Measurements from ENCODE around the gene LPP. TPM values are rescaled to one million over a fixed set of nuclear protein-coding genes. Genes with fewer than 3 reads are reported as not detected.

Gene LPP
- total and polyA plus RNA-seq, 9 donors: 15.9 to 280 (median 134) TPM

DNA sequence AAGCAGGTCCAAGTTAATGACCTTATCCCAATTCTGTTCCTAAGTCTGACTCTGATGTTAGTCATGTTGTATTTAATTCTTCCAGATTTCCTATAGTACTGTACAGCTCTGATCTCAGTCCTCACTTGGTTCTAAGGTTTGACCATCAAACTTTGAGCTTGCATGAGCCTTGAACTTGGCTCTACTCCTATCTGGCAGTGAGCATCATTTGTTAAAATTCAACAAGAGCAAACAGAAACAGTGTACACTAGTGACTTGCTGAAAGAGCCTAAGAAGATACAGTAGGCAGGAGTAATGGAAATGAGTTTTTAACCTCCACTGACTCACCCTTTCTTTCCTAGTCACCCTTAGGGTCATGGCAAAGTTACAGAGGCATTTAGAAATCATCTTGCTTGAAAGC is 566.7 kb downstream of the LPP start:
- no peak for TF ChIP-seq EP300 (IDR thresholded peaks at IDR 0.05)
- TF ChIP-seq POLR2A (IDR thresholded peaks at IDR 0.05): no peak
- Histone ChIP-seq H3K36me3 (no peaks in the 10 kb centered on the region), H3K9me3 (no peaks in the 10 kb centered on the region), H3K4me3 (no peak overlapping the region), H3K27ac (no peak overlapping the region), H3K27me3 (no peaks in the 10 kb centered on the region), H3K4me1 (ENCODE audit: insufficient read depth) (peaks cover under 1% of the 10 kb centered on the region)
- intact Hi-C loops (cut with DNase I): no loop called here
- DNase-seq: no peak

DNA sequence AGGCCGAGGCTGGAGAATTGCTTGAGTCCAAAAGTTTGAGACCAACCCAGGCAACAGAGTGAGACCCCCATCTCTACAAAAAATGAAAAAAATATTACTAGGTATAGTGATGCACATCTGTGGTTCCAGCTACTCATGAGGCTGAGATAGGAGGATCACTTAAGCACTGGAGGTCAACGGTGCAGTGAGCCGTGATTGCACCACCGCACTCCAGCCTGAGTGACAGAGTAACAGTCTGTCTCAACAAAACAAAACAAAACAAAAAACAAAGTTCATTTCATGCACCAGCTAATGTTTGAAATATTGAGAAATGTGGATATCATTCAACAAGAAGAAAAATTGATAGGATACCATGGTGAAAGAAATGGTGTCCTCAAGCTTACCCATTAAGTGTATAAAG is 567.4 kb downstream of the LPP start:
- intact Hi-C loops (cut with DNase I): no loop called here
- DNase-seq: no peak
- H3K27me3 ChIP-seq: no peaks in the 10 kb centered on the region
- no peaks in the 10 kb centered on the region for H3K36me3 ChIP-seq
- WGBS, 3 donors: 92 to 97% (median 97%) methylated on average over 4 of the region's 4 CpGs
- no peak overlapping the region for H3K27ac ChIP-seq
- no peaks in the 10 kb centered on the region for H3K4me1 ChIP-seq (ENCODE audit: insufficient read depth)
- TF ChIP-seq EP300 (IDR thresholded peaks at IDR 0.05): no peak
- no peak for TF ChIP-seq POLR2A (IDR thresholded peaks at IDR 0.05)
- TF ChIP-seq, protein P1, sequence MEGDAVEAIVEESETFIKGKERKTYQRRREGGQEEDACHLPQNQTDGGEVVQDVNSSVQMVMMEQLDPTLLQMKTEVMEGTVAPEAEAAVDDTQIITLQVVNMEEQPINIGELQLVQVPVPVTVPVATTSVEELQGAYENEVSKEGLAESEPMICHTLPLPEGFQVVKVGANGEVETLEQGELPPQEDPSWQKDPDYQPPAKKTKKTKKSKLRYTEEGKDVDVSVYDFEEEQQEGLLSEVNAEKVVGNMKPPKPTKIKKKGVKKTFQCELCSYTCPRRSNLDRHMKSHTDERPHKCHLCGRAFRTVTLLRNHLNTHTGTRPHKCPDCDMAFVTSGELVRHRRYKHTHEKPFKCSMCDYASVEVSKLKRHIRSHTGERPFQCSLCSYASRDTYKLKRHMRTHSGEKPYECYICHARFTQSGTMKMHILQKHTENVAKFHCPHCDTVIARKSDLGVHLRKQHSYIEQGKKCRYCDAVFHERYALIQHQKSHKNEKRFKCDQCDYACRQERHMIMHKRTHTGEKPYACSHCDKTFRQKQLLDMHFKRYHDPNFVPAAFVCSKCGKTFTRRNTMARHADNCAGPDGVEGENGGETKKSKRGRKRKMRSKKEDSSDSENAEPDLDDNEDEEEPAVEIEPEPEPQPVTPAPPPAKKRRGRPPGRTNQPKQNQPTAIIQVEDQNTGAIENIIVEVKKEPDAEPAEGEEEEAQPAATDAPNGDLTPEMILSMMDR (IDR thresholded peaks at IDR 0.05): no peak
- no peaks in the 10 kb centered on the region for H3K9me3 ChIP-seq
- H3K4me3 ChIP-seq: no peak overlapping the region

DNA sequence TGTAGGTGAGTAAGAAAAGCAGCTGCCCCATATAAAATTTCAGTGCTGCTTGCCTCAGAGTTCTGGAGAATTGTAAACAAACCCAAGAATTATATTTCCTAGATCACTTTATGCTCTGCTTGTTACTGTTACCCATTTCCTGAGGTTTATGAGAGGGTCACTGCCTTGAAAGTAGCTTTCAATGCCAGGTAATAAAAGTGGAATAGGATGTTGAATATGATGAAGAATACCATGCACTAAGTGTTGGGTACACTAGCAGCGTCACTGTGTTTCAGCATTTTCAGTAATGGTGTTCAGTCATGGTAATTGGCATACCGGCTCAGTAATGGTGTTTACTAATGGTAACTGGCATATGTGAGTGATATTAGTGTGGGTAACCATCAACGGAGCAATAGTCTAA is 568.0 kb downstream of the LPP start:
- Histone ChIP-seq H3K36me3 (no peaks in the 10 kb centered on the region), H3K9me3 (no peaks in the 10 kb centered on the region), H3K4me3 (no peak overlapping the region), H3K27me3 (no peaks in the 10 kb centered on the region), H3K27ac (no peak overlapping the region), H3K4me1 (ENCODE audit: insufficient read depth) (no peaks in the 10 kb centered on the region)
- TF ChIP-seq POLR2A (IDR thresholded peaks at IDR 0.05) (no peak), EP300 (IDR thresholded peaks at IDR 0.05) (no peak)
- TF ChIP-seq, protein P1 (IDR thresholded peaks at IDR 0.05): no peak
- DNase-seq: no peak
- intact Hi-C loops (cut with DNase I): no loop called here
- 92 to 97% (median 93%) methylated on average over 3 of the region's 3 CpGs for WGBS, 3 donors

- DNase-seq: no peak
- H3K27ac ChIP-seq: no peak overlapping the region
These were observed 569.0 kb downstream of the LPP start for GRCh38 chr3:188722963-188723362.

GRCh38 chr3:188727052-188727451 is 573.1 kb downstream of the LPP start:
- no peak for DNase-seq
- WGBS, 3 donors: 71 to 80% (median 79%) methylated on average over 2 of the region's 2 CpGs
- Histone ChIP-seq H3K9me3 (no peaks in the 10 kb centered on the region), H3K36me3 (no peaks in the 10 kb centered on the region), H3K4me3 (no peak overlapping the region), H3K27ac (no peak overlapping the region), H3K27me3 (no peaks in the 10 kb centered on the region), H3K4me1 (ENCODE audit: insufficient read depth) (no peaks in the 10 kb centered on the region)
- no peak for TF ChIP-seq EP300 (IDR thresholded peaks at IDR 0.05)
- TF ChIP-seq POLR2A (IDR thresholded peaks at IDR 0.05): no peak
- TF ChIP-seq, protein P1 (IDR thresholded peaks at IDR 0.05): no peak
- intact Hi-C loops (cut with DNase I): no loop called here

More at GRCh38 chr3:188722963-188723362, 569.0 kb downstream of the LPP start:
- WGBS, 3 donors: 93 to 95% (median 94%) methylated on average over 3 of the region's 3 CpGs
- Histone ChIP-seq H3K4me3 (no peak overlapping the region), H3K27me3 (no peaks in the 10 kb centered on the region), H3K9me3 (no peaks in the 10 kb centered on the region), H3K36me3 (no peaks in the 10 kb centered on the region), H3K4me1 (ENCODE audit: insufficient read depth) (no peaks in the 10 kb centered on the region)
- TF ChIP-seq, protein P1 (IDR thresholded peaks at IDR 0.05): no peak
- no peak for TF ChIP-seq POLR2A (IDR thresholded peaks at IDR 0.05)
- no peak for TF ChIP-seq EP300 (IDR thresholded peaks at IDR 0.05)
- intact Hi-C loops (cut with DNase I): no loop called here

Data from ovary (tissue), 9 donors.